ENCODE data around the gene REV1.
"Not testable (repeated sequence)": the region's sequence is repeated elsewhere in the genome, so short reads cannot be mapped to it uniquely, and the experiment has no call there.

The REV1 gene

GRCh38 chr2:99470957-99471356 lies 18.9 kb downstream of the REV1 start:
- no peak overlapping the region for H3K4me3 ChIP-seq (ENCODE audit: low read depth, low read length)
- no peak for DNase-seq (ENCODE audit: low read depth)
- TF ChIP-seq POLR2A (IDR thresholded peaks at IDR 0.05; ENCODE audit: extremely low read depth, insufficient read length) (no peak), CTCF (IDR thresholded peaks at IDR 0.05; ENCODE audit: low read depth, low read length) (no peak), MYC (IDR thresholded peaks at IDR 0.05; ENCODE audit: low read depth, low read length) (no peak), MAX (IDR thresholded peaks at IDR 0.05; ENCODE audit: low read depth, low read length) (no peak)

GRCh38 chr2:99470459-99470858 lies 19.4 kb downstream of the REV1 start:
- not testable (repeated sequence) for H3K4me3 ChIP-seq (ENCODE audit: low read depth, low read length); DNase-seq (ENCODE audit: low read depth)

GRCh38 chr2:99469394-99469793 lies 20.4 kb downstream of the REV1 start:
- no peak overlapping the region for H3K4me3 ChIP-seq (ENCODE audit: low read depth, low read length)
- TF ChIP-seq MYC (IDR thresholded peaks at IDR 0.05; ENCODE audit: low read depth, low read length): no peak
- no peak for TF ChIP-seq CTCF (IDR thresholded peaks at IDR 0.05; ENCODE audit: low read depth, low read length)
- no peak for TF ChIP-seq POLR2A (IDR thresholded peaks at IDR 0.05; ENCODE audit: extremely low read depth, insufficient read length)
- no peak for TF ChIP-seq MAX (IDR thresholded peaks at IDR 0.05; ENCODE audit: low read depth, low read length)
- DNase-seq (ENCODE audit: low read depth): no peak

- no peak overlapping the region for H3K4me3 ChIP-seq (ENCODE audit: low read depth, low read length)
- no peak for DNase-seq (ENCODE audit: low read depth)
- no peak for TF ChIP-seq MYC (IDR thresholded peaks at IDR 0.05; ENCODE audit: low read depth, low read length)
- no peak for TF ChIP-seq POLR2A (IDR thresholded peaks at IDR 0.05; ENCODE audit: extremely low read depth, insufficient read length)
- TF ChIP-seq CTCF (IDR thresholded peaks at IDR 0.05; ENCODE audit: low read depth, low read length): no peak
- no peak for TF ChIP-seq MAX (IDR thresholded peaks at IDR 0.05; ENCODE audit: low read depth, low read length)
Observed at GRCh38 chr2:99468155-99468554, 21.7 kb downstream of the REV1 start.

GRCh38 chr2:99467390-99467789 lies 22.4 kb downstream of the REV1 start:
- no peak for DNase-seq (ENCODE audit: low read depth)
- TF ChIP-seq CTCF (IDR thresholded peaks at IDR 0.05; ENCODE audit: low read depth, low read length) (no peak), MYC (IDR thresholded peaks at IDR 0.05; ENCODE audit: low read depth, low read length) (no peak), MAX (IDR thresholded peaks at IDR 0.05; ENCODE audit: low read depth, low read length) (no peak), POLR2A (IDR thresholded peaks at IDR 0.05; ENCODE audit: extremely low read depth, insufficient read length) (no peak)
- no peak overlapping the region for H3K4me3 ChIP-seq (ENCODE audit: low read depth, low read length)

GRCh38 chr2:99461828-99462483 lies 27.9 kb downstream of the REV1 start:
- H3K4me3 ChIP-seq (ENCODE audit: low read depth, low read length): no peak overlapping the region
- TF ChIP-seq MAX (IDR thresholded peaks at IDR 0.05; ENCODE audit: low read depth, low read length) (no peak), MYC (IDR thresholded peaks at IDR 0.05; ENCODE audit: low read depth, low read length) (no peak), POLR2A (IDR thresholded peaks at IDR 0.05; ENCODE audit: extremely low read depth, insufficient read length) (no peak), CTCF (IDR thresholded peaks at IDR 0.05; ENCODE audit: low read depth, low read length) (no peak)
- DNase-seq (ENCODE audit: low read depth): no peak
